Astrocyte (in vitro differentiated cells and primary cell): ENCODE data around the gene C7orf57.
"Not testable (repeated sequence)": the region's sequence is repeated elsewhere in the genome, so short reads cannot be mapped to it uniquely, and the experiment has no call there.

Source experiments
- CTCF ChIP-seq: IDR thresholded peaks from 2 replicates; pipeline ENCODE4 v1.5.1; 2011; ENCODE audit warnings: low read depth, mild to moderate bottlenecking, inconsistent platforms, low read length, moderate library complexity; ENCODE audit not compliant: insufficient read depth
- EZH2 ChIP-seq: IDR thresholded peaks from 2 replicates; pipeline ENCODE4 v1.6.1; 2012; ENCODE audit warnings: mild to moderate bottlenecking, low read length, inconsistent platforms; ENCODE audit not compliant: insufficient read depth

DNA sequence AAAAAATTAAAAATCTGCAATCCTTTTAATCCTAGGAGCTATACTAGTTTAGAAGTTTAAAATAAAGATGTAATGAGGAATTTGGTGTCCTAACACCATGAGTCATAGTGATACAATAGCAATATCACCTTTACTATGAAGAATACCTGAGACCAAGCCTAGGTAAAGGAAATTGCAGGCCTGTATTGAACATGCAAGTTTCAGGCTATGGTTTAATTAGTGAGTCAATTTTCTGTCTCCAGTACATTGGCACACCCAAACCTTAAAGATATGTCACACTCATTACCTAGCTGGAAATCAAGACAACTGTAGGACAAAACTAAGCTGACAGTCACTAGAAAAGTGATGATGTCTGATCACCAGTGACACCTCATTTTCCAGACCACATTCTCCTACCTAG, 47.0 kb downstream of the C7orf57 start:
- TF ChIP-seq CTCF, EZH2: not testable (repeated sequence)
